ENCODE results near the gene ASXL3. TPM values are rescaled to one million over a fixed set of nuclear protein-coding genes. Genes with fewer than 3 reads are reported as not detected.
A peak's percentile ranks its signal among the peaks of the same experiment; 100 is the strongest.

ASXL3 gene
- total and polyA plus RNA-seq, 4 donors, result 0.19 to 1.3 (median 0.39) TPM

- Histone ChIP-seq H3K36me3 (ENCODE audit: control insufficient read depth in 4 of 4, insufficient read depth in 3 of 4, low read depth in 1 of 4, low read length in 3 of 4) (no peaks in the 10 kb centered on the region), H3K9me3 (ENCODE audit: control insufficient read depth in 4 of 4, low read length in 3 of 4) (no peaks in the 10 kb centered on the region), H3K4me1 (ENCODE audit: control insufficient read depth in 4 of 4, insufficient read depth in 4 of 4, low read length in 3 of 4) (no peaks in the 10 kb centered on the region), H3K4me3 (ENCODE audit: low read depth in 1 of 3, low read length in 3 of 3) (peak overlapping the region in 2 of 3 donors; percentile 20 to 52), H3K27ac (ENCODE audit: low read depth in 1 of 2, low read length in 2 of 2) (peak overlapping the region in 1 of 2 donors; percentile 33), H3K27me3 (ENCODE audit: control insufficient read depth in 4 of 4, insufficient read depth in 4 of 4, low read length in 3 of 4) (no peaks in the 10 kb centered on the region), H3K9ac (ENCODE audit: low read depth in 1 of 2, low read length in 2 of 2) (peak overlapping the region in 1 of 2 donors; percentile 54)
- 48% methylated on average over 2 of the region's 2 CpGs for WGBS
- DNase-seq (ENCODE audit: low spot score), result no peak
- no peak for TF ChIP-seq SP1 (IDR thresholded peaks at IDR 0.05)
- TF ChIP-seq HNF4A (conservative IDR thresholded peaks at IDR 0.05), result no peak
- TF ChIP-seq, protein P1, sequence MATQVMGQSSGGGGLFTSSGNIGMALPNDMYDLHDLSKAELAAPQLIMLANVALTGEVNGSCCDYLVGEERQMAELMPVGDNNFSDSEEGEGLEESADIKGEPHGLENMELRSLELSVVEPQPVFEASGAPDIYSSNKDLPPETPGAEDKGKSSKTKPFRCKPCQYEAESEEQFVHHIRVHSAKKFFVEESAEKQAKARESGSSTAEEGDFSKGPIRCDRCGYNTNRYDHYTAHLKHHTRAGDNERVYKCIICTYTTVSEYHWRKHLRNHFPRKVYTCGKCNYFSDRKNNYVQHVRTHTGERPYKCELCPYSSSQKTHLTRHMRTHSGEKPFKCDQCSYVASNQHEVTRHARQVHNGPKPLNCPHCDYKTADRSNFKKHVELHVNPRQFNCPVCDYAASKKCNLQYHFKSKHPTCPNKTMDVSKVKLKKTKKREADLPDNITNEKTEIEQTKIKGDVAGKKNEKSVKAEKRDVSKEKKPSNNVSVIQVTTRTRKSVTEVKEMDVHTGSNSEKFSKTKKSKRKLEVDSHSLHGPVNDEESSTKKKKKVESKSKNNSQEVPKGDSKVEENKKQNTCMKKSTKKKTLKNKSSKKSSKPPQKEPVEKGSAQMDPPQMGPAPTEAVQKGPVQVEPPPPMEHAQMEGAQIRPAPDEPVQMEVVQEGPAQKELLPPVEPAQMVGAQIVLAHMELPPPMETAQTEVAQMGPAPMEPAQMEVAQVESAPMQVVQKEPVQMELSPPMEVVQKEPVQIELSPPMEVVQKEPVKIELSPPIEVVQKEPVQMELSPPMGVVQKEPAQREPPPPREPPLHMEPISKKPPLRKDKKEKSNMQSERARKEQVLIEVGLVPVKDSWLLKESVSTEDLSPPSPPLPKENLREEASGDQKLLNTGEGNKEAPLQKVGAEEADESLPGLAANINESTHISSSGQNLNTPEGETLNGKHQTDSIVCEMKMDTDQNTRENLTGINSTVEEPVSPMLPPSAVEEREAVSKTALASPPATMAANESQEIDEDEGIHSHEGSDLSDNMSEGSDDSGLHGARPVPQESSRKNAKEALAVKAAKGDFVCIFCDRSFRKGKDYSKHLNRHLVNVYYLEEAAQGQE (IDR thresholded peaks at IDR 0.05), result no peak
- no peak for TF ChIP-seq CTCF (IDR thresholded peaks at IDR 0.05; ENCODE audit: low read depth, low read length, missing input control)
- TF ChIP-seq MAX (IDR thresholded peaks at IDR 0.05), result no peak
- no peak for TF ChIP-seq EGR1 (IDR thresholded peaks at IDR 0.05; ENCODE audit: low read depth in 2 of 2)
- no peak for TF ChIP-seq HNF4G (IDR thresholded peaks at IDR 0.05)
- TF ChIP-seq YY1 (IDR thresholded peaks at IDR 0.05), result no peak
- no peak for TF ChIP-seq RAD21 (IDR thresholded peaks at IDR 0.05)
- TF ChIP-seq, protein P2, sequence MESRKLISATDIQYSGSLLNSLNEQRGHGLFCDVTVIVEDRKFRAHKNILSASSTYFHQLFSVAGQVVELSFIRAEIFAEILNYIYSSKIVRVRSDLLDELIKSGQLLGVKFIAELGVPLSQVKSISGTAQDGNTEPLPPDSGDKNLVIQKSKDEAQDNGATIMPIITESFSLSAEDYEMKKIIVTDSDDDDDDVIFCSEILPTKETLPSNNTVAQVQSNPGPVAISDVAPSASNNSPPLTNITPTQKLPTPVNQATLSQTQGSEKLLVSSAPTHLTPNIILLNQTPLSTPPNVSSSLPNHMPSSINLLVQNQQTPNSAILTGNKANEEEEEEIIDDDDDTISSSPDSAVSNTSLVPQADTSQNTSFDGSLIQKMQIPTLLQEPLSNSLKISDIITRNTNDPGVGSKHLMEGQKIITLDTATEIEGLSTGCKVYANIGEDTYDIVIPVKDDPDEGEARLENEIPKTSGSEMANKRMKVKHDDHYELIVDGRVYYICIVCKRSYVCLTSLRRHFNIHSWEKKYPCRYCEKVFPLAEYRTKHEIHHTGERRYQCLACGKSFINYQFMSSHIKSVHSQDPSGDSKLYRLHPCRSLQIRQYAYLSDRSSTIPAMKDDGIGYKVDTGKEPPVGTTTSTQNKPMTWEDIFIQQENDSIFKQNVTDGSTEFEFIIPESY (IDR thresholded peaks at IDR 0.05), result no peak
- TF ChIP-seq JUND (IDR thresholded peaks at IDR 0.05), result no peak
- no peak for TF ChIP-seq RXRA (IDR thresholded peaks at IDR 0.05)
- TF ChIP-seq NR2F2 (IDR thresholded peaks at IDR 0.05), result no peak
- TF ChIP-seq FOXA1 (IDR thresholded peaks at IDR 0.05), result no peak
- no peak for TF ChIP-seq FOXA2 (IDR thresholded peaks at IDR 0.05)
- TF ChIP-seq GABPA (IDR thresholded peaks at IDR 0.05 in 1 of 2, conservative IDR thresholded peaks at IDR 0.05 in 1 of 2), result no peak
- TF ChIP-seq, protein P3, sequence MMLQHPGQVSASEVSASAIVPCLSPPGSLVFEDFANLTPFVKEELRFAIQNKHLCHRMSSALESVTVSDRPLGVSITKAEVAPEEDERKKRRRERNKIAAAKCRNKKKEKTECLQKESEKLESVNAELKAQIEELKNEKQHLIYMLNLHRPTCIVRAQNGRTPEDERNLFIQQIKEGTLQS (IDR thresholded peaks at IDR 0.05), result no peak
- no peak for TF ChIP-seq TAF1 (conservative IDR thresholded peaks at IDR 0.05)
These were observed 132.2 kb downstream of the ASXL3 start for GRCh38 chr18:33710269-33710668.

All from liver (tissue), 9 donors.